Peyer's patch (tissue), 4 donors: ENCODE results near the gene SETD1A. TPM values are rescaled to one million over a fixed set of nuclear protein-coding genes. Genes with fewer than 3 reads are reported as not detected.

Source experiments
- DNase-seq, 3 donors: peaks; one replicate each; pipeline ENCODE4 v3.0.0-alpha.2; 2017 to 2019
- H3K27ac ChIP-seq, 4 donors: fragments of 200-600 bp; sonication (generic); one replicate each; pipeline ENCODE4 v1.5.1; 2016 to 2019
- H3K27me3 ChIP-seq, 2 donors: fragments of 200-600 bp; sonication (generic); one replicate each; pipeline ENCODE4 v1.5.1; 2019
- H3K36me3 ChIP-seq, 3 donors: fragments of 200-600 bp; sonication (generic); one replicate each; pipeline ENCODE4 v1.5.1; 2016 to 2019
- H3K4me1 ChIP-seq, 4 donors: fragments of 200-600 bp; sonication (generic); one replicate each; pipeline ENCODE4 v1.5.1; 2016 to 2019
- H3K4me3 ChIP-seq, 4 donors: fragments of 200-600 bp; sonication (generic); 1 replicate in 3 of 4; 2 replicates in 1 of 4; pipeline ENCODE4 v1.5.1; 2016 to 2019; ENCODE audit warnings: mild to moderate bottlenecking in 1 of 4
- H3K9me3 ChIP-seq, 4 donors: fragments of 200-600 bp; sonication (generic); one replicate each; pipeline ENCODE4 v1.5.1; 2016 to 2019; ENCODE audit warnings: mild to moderate bottlenecking in 1 of 4
- POLR2A ChIP-seq, 2 donors: fragments of 450-650 bp; IDR thresholded peaks; one replicate each; pipeline ENCODE4 v1.5.1; 2017; ENCODE audit warnings: antibody characterized with exemption in 2 of 2, mild to moderate bottlenecking in 2 of 2, moderate library complexity in 2 of 2
- total RNA-seq, 4 donors: library from RNA; depleted of rRNA; stranded (reverse); fragments of >200 nt; gene quantifications; one replicate each; pipeline ENCODE4 v1.1.0, GENCODE V29; 2016
- TF ChIP-seq, protein P1 (sequence below), 6 experiments: fragments of 450-650 bp in 4 of 6; fragments of 200-600 bp in 2 of 6; sonication (generic) in 1 of 6; IDR thresholded peaks; one replicate each; pipeline ENCODE4 v1.5.1; 2017 to 2019; ENCODE audit warnings: antibody characterized with exemption in 6 of 6, mild to moderate bottlenecking in 3 of 6, moderate library complexity in 1 of 6

SETD1A gene
- total RNA-seq, 4 donors from 2014 or later: 10.0 to 22.0 (median 16.5) TPM

DNA sequence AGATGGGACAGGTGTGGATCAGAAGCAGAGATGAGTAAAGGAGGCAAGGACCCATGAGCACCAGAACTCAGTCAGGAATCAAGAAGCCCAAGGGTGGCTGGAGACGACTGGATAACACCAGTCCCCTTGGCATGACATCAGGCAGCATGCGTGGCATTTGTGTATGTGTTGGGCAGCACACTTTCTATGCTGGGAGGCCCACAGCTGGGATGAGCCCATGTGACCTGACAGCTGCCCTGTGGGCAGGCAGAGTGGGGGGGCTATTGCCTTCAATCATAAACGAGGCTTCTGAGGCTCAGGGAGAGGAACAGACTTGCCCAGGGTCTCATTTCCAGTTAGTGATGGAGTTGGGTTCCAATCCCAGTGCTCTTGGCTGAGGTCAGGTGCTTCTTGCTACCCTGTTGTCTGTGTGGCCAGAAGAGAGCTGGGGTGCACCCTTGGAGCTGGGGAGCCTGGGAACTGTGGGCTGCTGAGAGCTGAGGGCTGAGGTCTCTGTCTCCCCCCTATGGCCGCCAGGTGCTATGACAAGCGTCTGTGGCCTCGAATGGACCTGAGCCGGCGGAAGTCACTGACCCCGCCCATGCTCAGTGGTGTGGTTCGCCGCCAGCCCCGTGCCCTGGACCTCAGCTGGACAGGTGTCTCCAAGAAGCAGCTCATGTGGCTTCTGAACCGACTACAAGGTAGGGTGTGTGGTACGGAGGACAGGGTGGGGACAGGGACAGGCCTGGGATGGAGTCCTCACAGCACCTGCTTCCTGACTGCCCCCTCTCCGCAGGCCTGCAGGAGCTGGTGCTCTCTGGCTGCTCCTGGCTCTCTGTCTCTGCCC lies 15.7 kb upstream of the SETD1A start:
- Histone ChIP-seq H3K27ac (peak overlapping the region; percentile 20 to 81 (median 52)), H3K27me3 (no peaks in the 10 kb centered on the region), H3K4me1 (peaks cover 0 to 18% (median 6%) of the 10 kb centered on the region in 4 donors), H3K4me3 (peak overlapping the region in 1 of 4 donors; percentile 23), H3K36me3 (peaks cover 0 to 22% (median 0%) of the 10 kb centered on the region in 3 donors), H3K9me3 (no peaks in the 10 kb centered on the region)
- TF ChIP-seq, protein P1, sequence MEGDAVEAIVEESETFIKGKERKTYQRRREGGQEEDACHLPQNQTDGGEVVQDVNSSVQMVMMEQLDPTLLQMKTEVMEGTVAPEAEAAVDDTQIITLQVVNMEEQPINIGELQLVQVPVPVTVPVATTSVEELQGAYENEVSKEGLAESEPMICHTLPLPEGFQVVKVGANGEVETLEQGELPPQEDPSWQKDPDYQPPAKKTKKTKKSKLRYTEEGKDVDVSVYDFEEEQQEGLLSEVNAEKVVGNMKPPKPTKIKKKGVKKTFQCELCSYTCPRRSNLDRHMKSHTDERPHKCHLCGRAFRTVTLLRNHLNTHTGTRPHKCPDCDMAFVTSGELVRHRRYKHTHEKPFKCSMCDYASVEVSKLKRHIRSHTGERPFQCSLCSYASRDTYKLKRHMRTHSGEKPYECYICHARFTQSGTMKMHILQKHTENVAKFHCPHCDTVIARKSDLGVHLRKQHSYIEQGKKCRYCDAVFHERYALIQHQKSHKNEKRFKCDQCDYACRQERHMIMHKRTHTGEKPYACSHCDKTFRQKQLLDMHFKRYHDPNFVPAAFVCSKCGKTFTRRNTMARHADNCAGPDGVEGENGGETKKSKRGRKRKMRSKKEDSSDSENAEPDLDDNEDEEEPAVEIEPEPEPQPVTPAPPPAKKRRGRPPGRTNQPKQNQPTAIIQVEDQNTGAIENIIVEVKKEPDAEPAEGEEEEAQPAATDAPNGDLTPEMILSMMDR (IDR thresholded peaks at IDR 0.05): peak; percentile 75 to 94 (median 89)
- no peak for TF ChIP-seq POLR2A (IDR thresholded peaks at IDR 0.05)
- DNase-seq: peak; percentile 73 to 92 (median 87)

GRCh38 chr16:30942426-30942806 lies 15.1 kb upstream of the SETD1A start:
- no peak for TF ChIP-seq POLR2A (IDR thresholded peaks at IDR 0.05)
- TF ChIP-seq, protein P1 (IDR thresholded peaks at IDR 0.05): no peak
- DNase-seq: no peak
- Histone ChIP-seq H3K27ac (peak overlapping the region; percentile 20 to 81 (median 52)), H3K4me1 (peaks cover 0 to 18% (median 6%) of the 10 kb centered on the region in 4 donors), H3K4me3 (peak overlapping the region in 1 of 4 donors; percentile 23), H3K36me3 (peaks cover 0 to 22% (median 0%) of the 10 kb centered on the region in 3 donors), H3K27me3 (no peaks in the 10 kb centered on the region), H3K9me3 (no peaks in the 10 kb centered on the region)

DNA sequence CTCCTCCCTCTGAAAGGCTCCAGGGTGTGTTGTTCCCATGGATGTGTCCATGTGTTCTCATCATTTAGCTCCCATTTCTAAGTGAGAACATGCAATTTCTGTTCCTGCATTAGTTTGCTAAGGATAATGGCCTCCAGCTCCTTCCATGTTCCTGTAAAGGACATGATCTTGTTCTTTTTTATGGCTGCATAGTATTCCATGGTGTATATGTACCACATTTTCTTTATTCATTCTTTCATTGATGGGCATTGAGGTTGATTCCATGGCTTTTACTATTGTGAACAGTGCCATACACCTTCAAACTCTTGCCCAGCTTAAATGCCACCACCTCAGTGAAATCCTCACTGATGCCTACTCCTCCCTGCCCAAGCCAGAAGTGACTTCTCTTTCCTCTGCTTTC lies 13.2 kb upstream of the SETD1A start:
- TF ChIP-seq, protein P1 (IDR thresholded peaks at IDR 0.05): no peak
- no peak for TF ChIP-seq POLR2A (IDR thresholded peaks at IDR 0.05)
- DNase-seq: no peak
- H3K36me3 ChIP-seq: peaks cover 0 to 22% (median 0%) of the 10 kb centered on the region in 3 donors

GRCh38 chr16:30946671-30947540 lies 10.6 kb upstream of the SETD1A start:
- Histone ChIP-seq H3K27ac (no peak overlapping the region), H3K27me3 (no peaks in the 10 kb centered on the region), H3K4me1 (peaks cover 5 to 38% (median 9%) of the 10 kb centered on the region in 4 donors), H3K4me3 (no peak overlapping the region), H3K36me3 (peaks cover 0 to 16% (median 0%) of the 10 kb centered on the region in 3 donors), H3K9me3 (no peaks in the 10 kb centered on the region)
- DNase-seq: no peak
- no peak for TF ChIP-seq POLR2A (IDR thresholded peaks at IDR 0.05)
- TF ChIP-seq, protein P1 (IDR thresholded peaks at IDR 0.05): no peak

More for the DNA sequence above, 13.2 kb upstream of the SETD1A start:
- H3K4me3 ChIP-seq: no peak overlapping the region
- no peaks in the 10 kb centered on the region for H3K9me3 ChIP-seq
- H3K27me3 ChIP-seq: no peaks in the 10 kb centered on the region
- H3K4me1 ChIP-seq: peaks cover 0 to 23% (median 6%) of the 10 kb centered on the region in 4 donors
- H3K27ac ChIP-seq: no peak overlapping the region

DNA sequence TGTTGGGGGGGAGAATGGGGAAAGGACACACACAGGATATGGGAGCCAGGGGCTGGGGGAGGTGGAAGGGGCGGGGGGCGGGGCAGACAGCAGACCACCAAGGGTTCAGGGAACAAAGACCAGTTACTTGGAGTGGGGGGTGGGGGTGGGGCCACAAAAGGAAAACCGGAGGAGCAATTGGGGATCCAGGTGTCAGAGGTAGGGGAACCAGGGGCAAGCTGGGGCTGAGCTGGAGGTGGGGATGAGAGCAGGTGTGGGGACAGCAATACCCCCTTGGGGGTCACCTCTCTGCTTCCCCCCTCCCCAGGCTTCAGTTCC lies 10.1 kb upstream of the SETD1A start:
- H3K4me3 ChIP-seq: no peak overlapping the region
- peaks cover 0 to 33% (median 7%) of the 10 kb centered on the region in 4 donors for H3K4me1 ChIP-seq
- TF ChIP-seq POLR2A (IDR thresholded peaks at IDR 0.05): no peak
- TF ChIP-seq, protein P1 (IDR thresholded peaks at IDR 0.05): no peak
- peak overlapping the region; percentile 71 to 98 (median 93) for H3K27ac ChIP-seq
- H3K9me3 ChIP-seq: no peaks in the 10 kb centered on the region
- no peak for DNase-seq
- H3K36me3 ChIP-seq: peaks cover 0 to 14% (median 0%) of the 10 kb centered on the region in 3 donors
- H3K27me3 ChIP-seq: no peaks in the 10 kb centered on the region
